ENCODE measurements around the gene SEMA4D.
A peak's percentile ranks its signal among the peaks of the same experiment; 100 is the strongest.

Gene SEMA4D, protein sequence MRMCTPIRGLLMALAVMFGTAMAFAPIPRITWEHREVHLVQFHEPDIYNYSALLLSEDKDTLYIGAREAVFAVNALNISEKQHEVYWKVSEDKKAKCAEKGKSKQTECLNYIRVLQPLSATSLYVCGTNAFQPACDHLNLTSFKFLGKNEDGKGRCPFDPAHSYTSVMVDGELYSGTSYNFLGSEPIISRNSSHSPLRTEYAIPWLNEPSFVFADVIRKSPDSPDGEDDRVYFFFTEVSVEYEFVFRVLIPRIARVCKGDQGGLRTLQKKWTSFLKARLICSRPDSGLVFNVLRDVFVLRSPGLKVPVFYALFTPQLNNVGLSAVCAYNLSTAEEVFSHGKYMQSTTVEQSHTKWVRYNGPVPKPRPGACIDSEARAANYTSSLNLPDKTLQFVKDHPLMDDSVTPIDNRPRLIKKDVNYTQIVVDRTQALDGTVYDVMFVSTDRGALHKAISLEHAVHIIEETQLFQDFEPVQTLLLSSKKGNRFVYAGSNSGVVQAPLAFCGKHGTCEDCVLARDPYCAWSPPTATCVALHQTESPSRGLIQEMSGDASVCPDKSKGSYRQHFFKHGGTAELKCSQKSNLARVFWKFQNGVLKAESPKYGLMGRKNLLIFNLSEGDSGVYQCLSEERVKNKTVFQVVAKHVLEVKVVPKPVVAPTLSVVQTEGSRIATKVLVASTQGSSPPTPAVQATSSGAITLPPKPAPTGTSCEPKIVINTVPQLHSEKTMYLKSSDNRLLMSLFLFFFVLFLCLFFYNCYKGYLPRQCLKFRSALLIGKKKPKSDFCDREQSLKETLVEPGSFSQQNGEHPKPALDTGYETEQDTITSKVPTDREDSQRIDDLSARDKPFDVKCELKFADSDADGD

DNA sequence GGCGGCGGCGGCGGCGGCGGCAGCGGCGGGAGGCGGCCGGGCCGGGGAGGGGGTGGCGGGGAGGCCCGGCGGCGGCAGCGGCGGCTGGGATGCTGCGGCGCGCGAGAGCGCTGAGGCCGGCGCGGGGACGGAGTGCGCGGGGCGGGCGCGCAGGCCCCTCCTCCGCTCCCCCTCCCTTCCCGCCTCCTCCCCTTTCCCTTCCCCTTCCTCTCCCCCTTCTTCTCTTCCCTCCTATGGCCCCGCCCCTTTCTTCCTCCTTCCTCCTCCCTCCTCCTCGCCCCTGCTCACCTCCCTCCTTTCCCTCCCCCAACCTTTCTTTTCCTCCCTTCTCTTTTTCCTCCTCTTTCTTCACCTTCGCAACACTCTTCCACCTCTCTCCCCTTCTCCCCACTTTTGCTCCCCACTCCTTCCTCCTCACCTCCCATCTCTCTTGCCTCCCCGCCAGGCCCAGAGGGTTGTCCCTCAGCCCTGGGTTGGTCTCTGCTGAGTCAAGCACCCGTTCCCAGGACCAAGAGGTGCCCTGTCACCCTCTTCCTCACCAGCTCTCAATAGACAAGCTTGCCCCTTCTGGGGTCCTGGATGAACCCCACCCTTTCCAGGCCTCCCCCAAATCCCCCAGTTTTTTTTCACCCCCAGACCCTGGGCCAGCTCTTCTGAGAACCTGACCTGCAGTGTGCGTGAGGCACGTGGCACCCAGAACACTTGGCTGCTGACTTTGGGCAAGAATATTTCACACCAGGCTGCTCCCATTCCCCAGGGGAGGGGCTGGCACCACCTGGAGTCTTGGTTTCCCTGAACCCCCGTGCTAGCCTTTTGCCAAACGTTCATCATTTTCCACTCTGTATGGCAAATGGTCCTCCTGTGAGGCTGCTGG is at the start of gene SEMA4D:
Gene SEMA4D (minus strand): TSS at position 136 of the 874 bp plus-strand sequence. CDS start 92,657 bp downstream, outside the sequence.
- DNase-seq: peak; percentile 33

DNA sequence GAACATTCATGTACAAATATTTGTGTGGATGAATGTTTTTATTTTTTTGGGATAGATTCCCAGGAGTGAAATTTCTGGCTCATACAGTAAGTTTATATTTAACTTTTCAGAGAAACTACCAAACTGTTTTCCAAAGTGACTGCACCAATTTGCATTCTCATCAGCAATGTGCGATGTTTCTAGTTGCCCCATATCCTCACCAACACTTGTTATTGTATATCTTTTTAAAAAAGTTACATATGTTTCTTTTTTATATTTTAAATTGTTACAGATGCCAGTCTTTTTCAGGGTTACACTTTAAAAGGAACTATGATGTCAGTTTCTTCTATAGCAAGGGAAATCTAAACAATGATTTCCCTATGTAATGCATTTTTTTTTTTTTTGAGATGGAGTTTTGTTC is 49.1 kb upstream of the SEMA4D start:
- DNase-seq: no peak

GRCh38 chr9:89544279-89544661 is 46.4 kb upstream of the SEMA4D start:
- DNase-seq: no peak

- no peak for DNase-seq
Observed at GRCh38 chr9:89543621-89544278, 45.8 kb upstream of the SEMA4D start.

DNA sequence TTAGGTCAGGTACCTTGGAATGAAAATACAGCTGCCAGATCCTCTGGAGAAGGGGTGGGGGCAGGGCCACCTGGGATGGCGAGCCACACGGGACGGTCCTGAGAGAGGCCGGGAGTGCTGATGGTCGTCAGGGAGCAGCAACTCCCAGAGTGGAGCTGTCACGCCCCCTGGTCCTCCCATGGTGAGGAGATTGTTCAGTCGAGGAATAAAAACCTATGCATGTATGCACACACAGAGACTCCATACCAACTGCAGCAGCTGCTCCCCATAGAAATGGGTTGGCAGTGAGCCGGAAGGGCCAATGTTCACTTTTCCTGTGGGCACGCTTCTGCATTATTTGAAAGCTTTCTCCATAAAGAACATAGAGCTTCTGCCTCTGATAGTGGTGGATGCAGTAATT is 45.2 kb upstream of the SEMA4D start:
- DNase-seq: no peak

DNA sequence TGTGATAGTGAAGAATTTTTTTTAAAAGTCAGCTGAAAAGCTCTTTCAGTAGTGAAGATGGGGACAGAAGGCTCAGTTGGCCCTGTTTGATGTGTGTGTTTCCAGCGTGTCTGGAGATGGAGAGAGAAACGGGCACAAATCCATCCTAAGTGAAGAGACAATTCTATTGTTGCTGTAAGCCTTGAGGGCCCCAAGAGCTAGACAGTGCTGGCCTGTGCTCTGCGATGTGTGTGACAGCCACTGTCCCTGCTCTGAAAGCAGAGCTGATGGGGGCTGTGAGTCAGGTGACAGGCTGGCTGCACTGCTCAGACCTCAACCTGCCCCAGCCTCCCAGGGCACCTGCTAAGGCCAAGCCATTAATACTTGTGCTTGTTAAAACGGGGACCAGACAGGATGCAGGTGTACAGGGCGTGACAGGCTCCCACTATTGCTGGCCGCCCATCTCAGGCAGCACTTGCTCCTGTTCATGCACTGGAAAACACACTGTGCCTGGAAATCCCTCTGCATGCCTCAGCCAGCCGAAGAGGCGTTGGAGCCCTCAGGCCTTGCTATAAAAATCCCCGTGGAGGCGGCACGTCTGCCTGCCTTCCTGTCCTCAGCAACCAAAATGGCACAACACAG is 44.6 kb upstream of the SEMA4D start:
- no peak for DNase-seq

DNA sequence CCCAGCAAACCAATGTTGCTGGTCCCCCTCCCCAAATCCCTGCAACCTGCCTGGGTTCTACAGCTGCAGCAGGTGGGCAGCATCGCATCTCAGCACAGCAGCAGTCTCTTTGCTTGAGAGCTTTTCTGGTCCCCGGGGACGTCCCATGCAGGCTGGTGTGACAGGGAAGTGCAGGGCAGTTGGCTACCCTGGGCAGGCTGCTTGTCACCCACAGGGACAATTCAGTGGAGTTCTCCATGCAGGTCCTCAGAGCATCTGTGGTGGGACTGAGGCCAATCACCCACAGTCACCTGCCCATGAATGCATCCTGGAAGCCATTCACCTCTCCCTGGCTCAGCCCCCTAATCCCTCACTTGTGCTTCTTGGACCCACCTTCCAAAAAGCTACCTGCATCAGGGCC is 43.9 kb upstream of the SEMA4D start:
- no peak for DNase-seq

DNA sequence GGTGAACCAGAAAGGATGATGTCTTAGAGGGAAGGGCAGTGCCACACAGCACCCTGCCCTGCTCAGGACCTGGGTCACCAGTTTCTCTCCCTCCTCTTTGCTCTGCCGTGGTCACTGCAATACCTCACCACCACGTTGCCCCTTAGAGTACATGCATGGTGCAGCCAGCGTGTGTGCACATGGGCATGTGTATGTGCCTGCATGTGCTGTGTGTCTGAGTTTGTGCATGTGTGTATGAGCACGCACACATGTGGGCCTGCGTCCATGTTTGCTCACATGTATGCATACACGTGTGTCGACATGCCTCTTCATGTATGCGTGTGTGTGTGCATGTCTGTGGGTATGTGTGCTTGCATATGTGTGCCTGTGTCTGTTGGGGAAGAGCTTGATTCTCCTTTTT is 41.5 kb upstream of the SEMA4D start:
- DNase-seq: no peak

DNA sequence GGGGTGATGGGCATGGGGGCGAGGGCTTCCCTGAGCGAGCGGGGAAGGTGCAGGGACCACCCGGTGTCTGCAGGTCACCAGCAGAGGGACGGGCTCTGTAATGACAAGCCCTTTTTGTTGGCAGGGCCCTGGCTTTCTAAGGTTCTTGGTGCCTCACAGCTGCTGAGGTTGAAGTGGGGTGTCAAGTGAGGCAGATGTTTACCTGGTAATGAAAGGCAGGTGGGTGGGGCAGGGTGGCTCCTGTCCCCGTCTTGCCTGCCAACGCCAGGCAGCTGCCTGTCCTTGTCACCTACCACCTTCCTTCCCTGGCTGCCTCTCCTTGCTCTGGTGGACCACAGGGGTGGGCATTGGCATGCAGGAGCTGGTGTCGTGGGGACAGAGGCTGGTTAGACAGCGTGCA is 41.0 kb upstream of the SEMA4D start:
- DNase-seq: peak; percentile 48

DNA sequence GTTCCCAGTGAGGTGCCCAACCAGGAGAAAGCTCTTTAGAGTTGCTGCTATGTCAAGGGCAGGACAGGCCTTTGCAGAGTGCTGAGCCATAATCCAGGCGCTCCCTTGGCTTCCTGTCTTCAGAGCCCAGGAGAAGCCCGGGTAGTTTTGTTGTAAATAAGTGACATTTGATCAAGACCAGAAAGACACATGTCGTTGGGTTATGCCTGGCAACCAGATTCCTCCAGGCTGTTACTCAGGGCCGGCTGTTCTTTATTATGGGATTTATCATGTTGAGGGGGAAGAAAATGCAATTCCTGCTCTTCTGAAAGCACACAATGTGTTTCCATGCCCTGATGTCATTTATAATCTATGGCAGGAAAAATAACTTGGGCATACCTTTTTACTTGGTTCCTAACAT is 39.3 kb upstream of the SEMA4D start:
- DNase-seq: no peak

GRCh38 chr9:89536600-89536999 is 38.7 kb upstream of the SEMA4D start:
- no peak for DNase-seq

DNA sequence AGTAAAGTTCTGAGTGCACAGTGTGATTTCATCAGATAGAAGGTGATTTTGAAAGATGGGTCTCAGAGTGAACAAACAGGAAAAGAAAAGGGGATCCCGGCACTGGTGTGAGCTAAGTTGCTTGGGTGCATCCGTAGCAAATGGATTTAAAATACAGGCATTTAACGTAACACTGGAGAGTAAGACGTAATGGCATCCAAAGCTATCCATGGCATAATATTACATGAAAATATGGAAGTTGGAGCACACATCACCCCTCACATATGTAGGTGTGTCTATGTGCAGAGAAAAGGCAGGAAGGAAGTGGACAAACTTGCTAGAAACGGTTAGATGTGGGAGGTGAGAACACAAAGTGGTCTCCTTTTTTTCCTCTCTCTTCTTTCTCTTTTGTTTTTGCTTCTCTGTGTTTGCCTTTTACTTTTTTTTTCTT is 38.2 kb upstream of the SEMA4D start:
- DNase-seq: no peak

DNA sequence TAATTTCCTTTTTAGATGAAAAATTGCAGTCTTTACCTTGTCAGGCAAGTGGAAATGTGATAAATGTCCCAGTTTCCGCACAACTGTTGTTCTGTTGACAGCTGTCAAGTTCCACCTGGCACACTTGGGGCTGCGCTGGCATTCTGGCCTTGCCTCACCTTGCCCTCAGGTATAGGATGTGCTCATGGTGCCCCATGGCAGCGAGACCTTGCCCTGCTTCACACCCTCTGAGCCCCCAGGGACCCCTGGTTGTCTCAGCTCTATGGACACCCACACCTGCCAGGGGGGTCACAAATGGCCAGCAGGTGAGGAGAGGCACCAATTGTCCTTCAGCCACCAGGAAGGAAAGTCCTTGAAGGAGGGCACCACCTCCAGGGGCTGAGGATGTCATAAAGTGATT is 37.5 kb upstream of the SEMA4D start:
- DNase-seq: no peak

DNA sequence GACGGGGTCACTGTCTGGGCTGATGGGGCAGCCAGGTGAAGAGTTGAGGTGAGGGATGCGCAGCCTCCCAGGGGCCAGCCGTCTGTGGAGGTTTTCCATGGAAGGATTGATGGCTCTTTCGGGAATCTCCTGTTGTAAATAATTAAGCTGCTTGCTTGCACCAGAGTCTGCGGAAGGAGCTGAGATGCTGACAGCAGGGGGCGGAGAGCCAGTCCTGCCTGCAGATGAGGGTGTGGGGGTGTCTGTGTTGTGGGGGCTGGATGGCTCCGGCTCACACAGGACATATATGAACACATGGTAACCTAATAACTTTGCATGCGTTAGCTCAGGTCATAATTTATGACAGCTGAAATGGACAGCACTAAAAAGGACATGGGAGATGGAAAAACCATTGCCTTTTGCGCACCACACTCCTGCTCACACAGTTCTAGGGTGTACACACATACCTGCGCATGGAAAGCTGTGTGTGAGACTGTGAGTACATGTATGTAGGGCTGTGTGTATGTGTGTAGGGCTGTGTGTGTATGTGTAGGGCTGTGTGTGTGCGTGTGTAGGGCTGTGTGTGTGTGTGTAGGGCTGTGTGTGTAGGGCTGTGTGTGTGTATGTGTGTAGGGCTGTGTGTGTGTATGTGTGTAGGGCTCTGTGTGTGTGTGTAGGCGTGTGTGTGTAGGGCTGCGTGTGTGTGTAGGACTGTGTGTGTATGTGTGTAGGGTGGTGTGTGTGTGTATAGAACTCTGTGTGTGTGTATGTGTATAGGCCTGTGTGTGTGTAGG is 36.8 kb upstream of the SEMA4D start:
- no peak for DNase-seq

DNA sequence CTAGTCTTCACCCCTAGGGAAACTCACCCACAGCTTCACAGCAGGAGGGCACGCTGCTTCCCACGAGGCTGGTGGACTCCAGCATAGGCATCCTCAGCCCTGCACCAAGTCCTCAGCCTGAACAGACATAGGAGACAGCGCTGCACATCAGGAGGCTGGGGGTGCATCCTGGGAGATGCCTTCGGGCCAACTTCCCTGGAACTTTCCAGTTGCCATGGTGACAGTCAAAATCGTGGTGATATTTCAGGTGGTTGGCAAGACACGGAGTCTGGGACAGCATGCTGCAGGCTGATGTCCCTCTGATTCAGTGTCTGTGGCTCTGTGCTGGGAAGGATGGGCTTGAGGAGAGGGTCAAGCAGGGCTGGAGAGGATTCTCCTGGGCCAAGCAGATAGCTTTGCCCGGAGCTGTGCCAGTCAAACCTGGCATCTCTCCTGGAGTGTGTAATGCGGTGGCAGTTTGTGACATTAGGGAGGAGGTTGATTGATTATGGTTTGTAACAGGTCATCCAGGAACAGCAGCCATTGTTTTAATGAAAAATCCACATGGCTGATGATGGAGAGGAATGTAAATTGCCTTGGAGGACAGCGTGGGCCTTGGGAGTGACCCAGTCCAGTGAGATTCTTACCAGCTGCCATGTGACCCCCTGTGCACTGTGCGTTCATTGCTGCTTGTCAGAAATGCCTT is 35.6 kb upstream of the SEMA4D start:
- DNase-seq: no peak

DNA sequence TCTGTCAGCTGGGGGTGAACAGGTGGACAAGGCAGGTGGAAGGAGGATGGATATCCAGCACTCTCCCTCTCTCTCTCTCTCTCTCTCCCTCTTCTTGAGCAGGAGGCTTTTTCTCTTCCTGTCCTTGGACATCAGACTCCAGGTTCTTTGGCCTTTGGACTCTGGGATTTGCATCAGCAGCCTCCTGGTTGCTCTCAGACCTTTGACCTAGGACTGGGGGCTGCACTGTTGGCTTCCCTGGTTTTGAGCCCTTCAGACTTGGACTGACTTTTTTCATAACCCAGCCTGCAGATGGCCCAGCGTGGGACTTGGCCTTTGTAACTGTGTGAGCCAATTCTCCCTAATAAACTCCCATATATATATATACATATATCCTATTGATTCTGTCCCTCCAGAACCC is 35.0 kb upstream of the SEMA4D start:
- no peak for DNase-seq

DNA sequence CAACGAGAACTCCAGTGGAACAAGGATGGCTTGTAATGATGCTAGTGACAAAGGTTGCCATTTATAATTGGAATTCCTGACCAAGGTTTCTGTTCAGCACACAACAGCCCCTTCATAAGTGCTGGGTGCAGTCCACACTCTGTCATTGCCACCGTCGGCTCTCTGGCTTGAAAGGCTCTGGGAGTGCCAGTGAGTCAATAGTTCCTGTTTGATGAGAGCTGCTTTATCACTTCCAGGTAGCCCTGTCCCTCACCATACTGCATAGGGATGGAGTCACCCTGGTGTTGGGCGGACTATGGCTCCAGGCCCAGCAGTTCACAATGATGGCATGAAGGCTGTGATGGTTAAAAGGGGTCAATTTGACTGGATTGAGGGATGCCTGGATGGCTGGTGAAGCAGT is 34.6 kb upstream of the SEMA4D start:
- no peak for DNase-seq

DNA sequence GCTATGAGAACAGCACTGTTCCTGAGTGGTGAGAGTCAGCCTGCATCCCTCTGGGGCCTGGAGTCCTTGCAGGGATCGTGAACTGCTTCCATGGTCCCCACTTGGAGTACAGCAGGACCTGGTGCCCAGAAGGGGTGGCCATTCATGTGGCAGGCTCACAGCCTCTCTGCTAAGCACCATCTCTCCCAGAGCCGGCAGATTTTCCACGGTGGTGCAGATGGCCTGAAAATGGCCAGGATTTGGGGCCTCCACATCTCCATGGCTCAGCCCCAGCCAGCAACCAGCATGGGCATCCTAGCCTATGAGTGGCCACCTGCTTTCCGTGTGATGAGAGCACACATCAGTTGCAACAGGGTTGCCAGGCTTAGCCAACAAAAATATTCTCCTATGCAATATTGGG is 33.9 kb upstream of the SEMA4D start:
- DNase-seq: no peak

DNA sequence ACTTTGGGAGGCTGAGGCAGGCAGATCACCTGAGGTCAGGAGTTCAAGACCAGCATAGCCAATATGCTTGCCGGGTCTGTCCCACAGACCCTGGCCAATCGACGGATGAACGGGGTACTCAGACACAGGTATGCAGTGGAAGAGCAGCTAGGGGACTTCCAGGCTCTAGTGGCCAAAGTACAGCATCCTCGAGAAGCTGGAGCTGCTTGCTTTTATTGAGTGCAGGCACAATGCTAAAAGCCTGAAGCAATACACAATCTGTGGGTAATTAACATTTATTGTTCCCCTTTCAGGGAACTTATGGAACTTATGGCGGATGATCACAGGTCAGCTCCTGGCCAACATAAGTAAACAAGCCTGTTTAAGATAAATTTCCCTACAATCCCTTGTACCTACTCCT is 32.8 kb upstream of the SEMA4D start:
- DNase-seq: no peak

GRCh38 chr9:89529243-89530035 is 31.5 kb upstream of the SEMA4D start:
- DNase-seq: no peak

Data from NCI-H774 (cell line).